ENCODE data around the gene PKDCC. TPM values are rescaled to one million over a fixed set of nuclear protein-coding genes. Genes with fewer than 3 reads are reported as not detected.
"Not testable (repeated sequence)": the region's sequence is repeated elsewhere in the genome, so short reads cannot be mapped to it uniquely, and the experiment has no call there.

Gene PKDCC
- polyA plus RNA-seq, 1 donor (not counting 4 experiments of a cell fraction or from before 2014, with no cell fraction given) = not detected

GRCh38 chr2:42032745-42033144 lies 15.1 kb upstream of the PKDCC start:
- dilution Hi-C loops (cut with MboI; ENCODE audit: extremely low pct_ligation_motif_present, low sequenced_read_pairs) = no loop called here
- DNase-seq (ENCODE audit: low read depth, low spot score) (no peak), FAIRE-seq (no peak)
- H3K9me1 ChIP-seq (ENCODE audit: control insufficient read depth, extremely low read depth, insufficient read depth, low read length) = no peaks in the 10 kb centered on the region
- H3K27me3 ChIP-seq (ENCODE audit: control insufficient read depth, extremely low read depth, insufficient read depth, low read length) = peaks cover 13% of the 10 kb centered on the region
- TF ChIP-seq CTCF (optimal IDR thresholded peaks at IDR 0.05 in 1 of 3, IDR thresholded peaks at IDR 0.05 in 1 of 3, conservative IDR thresholded peaks at IDR 0.05 in 1 of 3; ENCODE audit: extremely low read depth in 1 of 3, insufficient read depth in 2 of 3, low read length in 3 of 3) = no peak
- no peak for TF ChIP-seq EZH2 (IDR thresholded peaks at IDR 0.05; ENCODE audit: low read length)
- H2AFZ ChIP-seq (ENCODE audit: control insufficient read depth, low read length) = no peak overlapping the region
- H3K9ac ChIP-seq (ENCODE audit: control insufficient read depth, extremely low read depth, insufficient read depth, low read length) = no peak overlapping the region
- no peaks in the 10 kb centered on the region for H4K20me1 ChIP-seq (ENCODE audit: control insufficient read depth, extremely low read depth, insufficient read depth, low read length)
- H3K79me2 ChIP-seq (ENCODE audit: control insufficient read depth, insufficient read depth, low read length) = no peaks in the 10 kb centered on the region
- H3K4me2 ChIP-seq (ENCODE audit: control insufficient read depth, extremely low read depth, insufficient read depth, low read depth, low read length) = no peak overlapping the region
- H3K36me3 ChIP-seq (ENCODE audit: control insufficient read depth in 2 of 2, extremely low read depth in 1 of 2, insufficient read depth in 2 of 2, low read length in 2 of 2) = no peaks in the 10 kb centered on the region
- no peaks in the 10 kb centered on the region for H3K9me3 ChIP-seq (ENCODE audit: control insufficient read depth, low read depth, low read length)
- H3K27ac ChIP-seq (ENCODE audit: control insufficient read depth, insufficient read depth, low read length) = no peak overlapping the region
- no peaks in the 10 kb centered on the region for H3K4me1 ChIP-seq (ENCODE audit: control insufficient read depth, extremely low read depth, insufficient read depth, low read length)
- no peak overlapping the region for H3K4me3 ChIP-seq (ENCODE audit: control insufficient read depth in 2 of 3, extremely low read depth in 1 of 3, insufficient read depth in 2 of 3, low read depth in 1 of 3, low read length in 3 of 3)

- H3K27me3 ChIP-seq (ENCODE audit: control insufficient read depth, extremely low read depth, insufficient read depth, low read length) = peaks cover 13% of the 10 kb centered on the region
- H3K9me3 ChIP-seq (ENCODE audit: control insufficient read depth, low read depth, low read length); H3K79me2 ChIP-seq (ENCODE audit: control insufficient read depth, insufficient read depth, low read length); H3K27ac ChIP-seq (ENCODE audit: control insufficient read depth, insufficient read depth, low read length); H3K9me1 ChIP-seq (ENCODE audit: control insufficient read depth, extremely low read depth, insufficient read depth, low read length); H4K20me1 ChIP-seq (ENCODE audit: control insufficient read depth, extremely low read depth, insufficient read depth, low read length); H3K36me3 ChIP-seq (ENCODE audit: control insufficient read depth in 2 of 2, extremely low read depth in 1 of 2, insufficient read depth in 2 of 2, low read length in 2 of 2); H3K4me1 ChIP-seq (ENCODE audit: control insufficient read depth, extremely low read depth, insufficient read depth, low read length); H3K4me2 ChIP-seq (ENCODE audit: control insufficient read depth, extremely low read depth, insufficient read depth, low read depth, low read length); FAIRE-seq; dilution Hi-C loops (cut with MboI; ENCODE audit: extremely low pct_ligation_motif_present, low sequenced_read_pairs); H2AFZ ChIP-seq (ENCODE audit: control insufficient read depth, low read length); H3K4me3 ChIP-seq (ENCODE audit: control insufficient read depth in 2 of 3, extremely low read depth in 1 of 3, insufficient read depth in 2 of 3, low read depth in 1 of 3, low read length in 3 of 3); DNase-seq (ENCODE audit: low read depth, low spot score); H3K9ac ChIP-seq (ENCODE audit: control insufficient read depth, extremely low read depth, insufficient read depth, low read length): not testable (repeated sequence)
These were observed 13.7 kb upstream of the PKDCC start for GRCh38 chr2:42034096-42034495.

- Histone ChIP-seq H3K9ac (ENCODE audit: control insufficient read depth, extremely low read depth, insufficient read depth, low read length) (no peak overlapping the region), H3K9me3 (ENCODE audit: control insufficient read depth, low read depth, low read length) (no peaks in the 10 kb centered on the region), H4K20me1 (ENCODE audit: control insufficient read depth, extremely low read depth, insufficient read depth, low read length) (no peaks in the 10 kb centered on the region), H3K27ac (ENCODE audit: control insufficient read depth, insufficient read depth, low read length) (no peak overlapping the region), H3K4me1 (ENCODE audit: control insufficient read depth, extremely low read depth, insufficient read depth, low read length) (no peaks in the 10 kb centered on the region), H3K4me3 (ENCODE audit: control insufficient read depth in 2 of 3, extremely low read depth in 1 of 3, insufficient read depth in 2 of 3, low read depth in 1 of 3, low read length in 3 of 3) (no peak overlapping the region), H3K79me2 (ENCODE audit: control insufficient read depth, insufficient read depth, low read length) (no peaks in the 10 kb centered on the region), H2AFZ (ENCODE audit: control insufficient read depth, low read length) (no peak overlapping the region), H3K36me3 (ENCODE audit: control insufficient read depth in 2 of 2, extremely low read depth in 1 of 2, insufficient read depth in 2 of 2, low read length in 2 of 2) (no peaks in the 10 kb centered on the region), H3K9me1 (ENCODE audit: control insufficient read depth, extremely low read depth, insufficient read depth, low read length) (no peaks in the 10 kb centered on the region), H3K27me3 (ENCODE audit: control insufficient read depth, extremely low read depth, insufficient read depth, low read length) (peaks cover 9% of the 10 kb centered on the region), H3K4me2 (ENCODE audit: control insufficient read depth, extremely low read depth, insufficient read depth, low read depth, low read length) (no peak overlapping the region)
- FAIRE-seq = no peak
- no peak for DNase-seq (ENCODE audit: low read depth, low spot score)
- TF ChIP-seq CTCF (optimal IDR thresholded peaks at IDR 0.05 in 1 of 3, IDR thresholded peaks at IDR 0.05 in 1 of 3, conservative IDR thresholded peaks at IDR 0.05 in 1 of 3; ENCODE audit: extremely low read depth in 1 of 3, insufficient read depth in 2 of 3, low read length in 3 of 3) = no peak
- no peak for TF ChIP-seq EZH2 (IDR thresholded peaks at IDR 0.05; ENCODE audit: low read length)
- dilution Hi-C loops (cut with MboI; ENCODE audit: extremely low pct_ligation_motif_present, low sequenced_read_pairs) = no loop called here
These were observed 12.6 kb upstream of the PKDCC start for GRCh38 chr2:42035241-42035640.

Data from keratinocyte (primary cell).